Prostate gland (tissue), 2 donors: Measurements from ENCODE around the gene BCAS3. TPM values are rescaled to one million over a fixed set of nuclear protein-coding genes. Genes with fewer than 3 reads are reported as not detected.
"Not testable (repeated sequence)": the region's sequence is repeated elsewhere in the genome, so short reads cannot be mapped to it uniquely, and the experiment has no call there.

Source experiments
- DNase-seq: peaks from one replicate; pipeline ENCODE4 v3.0.0-alpha.2; 2019; ENCODE audit warnings: low spot score
- H3K27ac ChIP-seq, 2 donors: fragments of 200-600 bp; sonication (generic); 2 replicates each; pipeline ENCODE4 v1.5.1; 2017 to 2019
- H3K27me3 ChIP-seq: fragments of 200-600 bp; sonication (generic); replicated peaks from 2 replicates; pipeline ENCODE4 v1.5.1; 2019; ENCODE audit not compliant: insufficient read depth
- H3K36me3 ChIP-seq, 2 donors: fragments of 200-600 bp; sonication (generic); 1 replicate in 1 of 2; 2 replicates in 1 of 2; pipeline versions ENCODE4 v1.5.1 to v1.8.1; 2017 to 2019
- H3K4me1 ChIP-seq: fragments of 200-600 bp; sonication (generic); replicated peaks from 2 replicates; pipeline ENCODE4 v1.5.1; 2019
- H3K4me3 ChIP-seq, 2 donors: fragments of 200-600 bp; sonication (generic); 2 replicates each; pipeline ENCODE4 v1.5.1; 2017 to 2019
- H3K9me3 ChIP-seq: fragments of 200-600 bp; sonication (generic); 2 replicates; pipeline ENCODE4 v1.5.1; 2017
- CTCF ChIP-seq, 4 experiments: fragments of 200-600 bp in 2 of 4; fragments of 450-650 bp in 2 of 4; sonication (generic) in 2 of 4; IDR thresholded peaks; 1 replicate in 3 of 4; 2 replicates in 1 of 4; pipeline ENCODE4 v1.5.1; 2016 to 2019; ENCODE audit warnings: antibody characterized with exemption in 4 of 4, mild to moderate bottlenecking in 2 of 4, moderate library complexity in 2 of 4
- POLR2A ChIP-seq: fragments of 450-650 bp; IDR thresholded peaks from one replicate; pipeline ENCODE4 v1.6.1; 2016; ENCODE audit warnings: antibody characterized with exemption, mild to moderate bottlenecking
- POLR2AphosphoS5 ChIP-seq: sonication (generic); formaldehyde crosslinking; IDR thresholded peaks from one replicate; pipeline ENCODE4 v1.6.1; 2017; ENCODE audit warnings: antibody characterized with exemption
- WGBS: methylation state at CpG from one replicate; pipeline ENCODE4 v1.1.5; 2018; 5-methylcytosine and 5-hydroxymethylcytosine counted together
- intact Hi-C: fragments of 100-400 bp; cut with DNase I; formaldehyde crosslinking; loops from one replicate; pipeline ENCODE4 v1.14.2; 2022
- total RNA-seq, 2 donors: library from RNA; depleted of rRNA; stranded (reverse); fragments of >200 nt; gene quantifications; one replicate each; pipeline ENCODE4 v1.1.0, GENCODE V29; 2016

The BCAS3 gene
- total RNA-seq, 2 donors from 2014 or later: 57.8 to 93.9 TPM

- 55% methylated on average over 6 of the region's 6 CpGs for WGBS
- Histone ChIP-seq H3K36me3 (no peaks in the 10 kb centered on the region), H3K4me3 (no peak overlapping the region), H3K9me3 (no peaks in the 10 kb centered on the region), H3K4me1 (no peaks in the 10 kb centered on the region), H3K27ac (no peak overlapping the region), H3K27me3 (no peaks in the 10 kb centered on the region)
- no peak for TF ChIP-seq POLR2A
- peak in 3 of 4 experiments; percentile 27 to 55 (median 55) for TF ChIP-seq CTCF (IDR thresholded peaks at IDR 0.05)
- DNase-seq: peak; percentile 9
- intact Hi-C loops: no loop called here
These were observed 294.1 kb downstream of the BCAS3 start for GRCh38 chr17:60971515-60972369.

GRCh38 chr17:60976861-60977260, 299.2 kb downstream of the BCAS3 start:
- H3K4me1 ChIP-seq, H3K27me3 ChIP-seq, H3K36me3 ChIP-seq, H3K4me3 ChIP-seq, H3K9me3 ChIP-seq, H3K27ac ChIP-seq, DNase-seq, intact Hi-C loops: not testable (repeated sequence)
- 95% methylated on average over 23 of the region's 23 CpGs for WGBS

- Histone ChIP-seq H3K4me3 (no peak overlapping the region), H3K27ac (no peak overlapping the region), H3K27me3 (no peaks in the 10 kb centered on the region), H3K4me1 (no peaks in the 10 kb centered on the region), H3K9me3 (no peaks in the 10 kb centered on the region), H3K36me3 (no peaks in the 10 kb centered on the region)
- no peak for TF ChIP-seq POLR2AphosphoS5
- no peak for TF ChIP-seq POLR2A
- no peak for TF ChIP-seq CTCF (IDR thresholded peaks at IDR 0.05)
- intact Hi-C loops: no loop called here
- DNase-seq: no peak
These were observed 311.7 kb downstream of the BCAS3 start for GRCh38 chr17:60989379-60989778.

- no peak overlapping the region for H3K4me3 ChIP-seq
- H3K9me3 ChIP-seq: no peaks in the 10 kb centered on the region
- DNase-seq: no peak
- no peaks in the 10 kb centered on the region for H3K27me3 ChIP-seq
- no peaks in the 10 kb centered on the region for H3K4me1 ChIP-seq
- H3K27ac ChIP-seq: no peak overlapping the region
- intact Hi-C loops: loop anchor here (10.0 kb wide), 1 partner anchor 265 kb away; no protein-coding TSS in a partner anchor
- TF ChIP-seq CTCF (IDR thresholded peaks at IDR 0.05) (no peak), POLR2A (no peak), POLR2AphosphoS5 (no peak)
- H3K36me3 ChIP-seq: no peaks in the 10 kb centered on the region
- 95% methylated on average over 9 of the region's 9 CpGs for WGBS
These were observed 312.2 kb downstream of the BCAS3 start for GRCh38 chr17:60989846-60990245.

GRCh38 chr17:60993497-60993896, 315.8 kb downstream of the BCAS3 start:
- WGBS: 82% methylated on average over 3 of the region's 3 CpGs
- intact Hi-C loops: loop anchor here (10.0 kb wide), 1 partner anchor 269 kb away; no protein-coding TSS in a partner anchor
- H3K4me1 ChIP-seq: no peaks in the 10 kb centered on the region
- TF ChIP-seq CTCF (IDR thresholded peaks at IDR 0.05): no peak
- TF ChIP-seq POLR2AphosphoS5: no peak
- no peak for TF ChIP-seq POLR2A
- H3K27me3 ChIP-seq: no peaks in the 10 kb centered on the region
- no peak for DNase-seq
- no peak overlapping the region for H3K4me3 ChIP-seq
- H3K36me3 ChIP-seq: no peaks in the 10 kb centered on the region
- no peaks in the 10 kb centered on the region for H3K9me3 ChIP-seq
- no peak overlapping the region for H3K27ac ChIP-seq
